Measurements from ENCODE around the gene CEP350.
"Not testable (repeated sequence)": the region's sequence is repeated elsewhere in the genome, so short reads cannot be mapped to it uniquely, and the experiment has no call there.

Gene CEP350

DNA sequence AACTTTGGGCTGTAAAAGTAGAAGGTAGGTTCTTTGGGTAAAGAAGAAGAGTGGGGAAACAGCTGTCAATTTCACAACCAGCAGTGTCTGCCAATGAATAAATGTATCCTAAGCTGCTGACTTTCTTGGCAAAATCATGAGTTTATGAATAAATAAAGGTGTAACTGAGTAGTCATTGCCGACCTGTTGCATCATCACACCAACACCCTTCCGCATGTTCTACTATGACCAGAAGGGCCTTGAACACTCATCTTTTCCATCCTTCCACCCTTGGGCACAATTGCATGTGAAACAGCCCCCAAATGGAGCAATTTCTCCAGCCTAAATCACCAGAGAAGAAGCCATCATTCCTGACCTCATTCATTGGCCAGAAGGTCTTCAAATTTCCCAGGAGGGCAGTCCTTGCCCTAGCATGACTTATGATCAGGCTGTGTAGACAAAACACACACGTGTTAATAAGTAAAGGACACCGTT is 168.9 kb downstream of the CEP350 start:
- no peak for DNase-seq

DNA sequence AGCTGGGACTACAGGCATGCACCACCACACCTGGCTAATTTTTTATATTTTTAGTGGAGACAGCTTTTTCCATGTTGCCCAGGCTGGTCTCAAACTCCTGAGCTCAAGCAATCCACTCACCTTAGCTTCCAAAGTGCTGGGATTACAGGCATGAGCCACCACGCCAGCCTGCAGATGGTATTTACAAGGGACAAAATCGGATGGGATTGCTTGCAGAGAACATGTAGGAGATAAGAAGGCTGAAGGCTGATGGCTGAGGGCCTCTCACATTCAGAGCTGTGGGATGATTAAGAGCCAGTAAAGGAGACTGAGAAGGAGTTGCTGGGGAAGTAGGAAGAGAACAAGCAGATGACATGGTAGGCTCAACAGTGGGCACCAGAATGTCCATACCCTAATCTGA is 176.0 kb downstream of the CEP350 start:
- no peak for DNase-seq

DNA sequence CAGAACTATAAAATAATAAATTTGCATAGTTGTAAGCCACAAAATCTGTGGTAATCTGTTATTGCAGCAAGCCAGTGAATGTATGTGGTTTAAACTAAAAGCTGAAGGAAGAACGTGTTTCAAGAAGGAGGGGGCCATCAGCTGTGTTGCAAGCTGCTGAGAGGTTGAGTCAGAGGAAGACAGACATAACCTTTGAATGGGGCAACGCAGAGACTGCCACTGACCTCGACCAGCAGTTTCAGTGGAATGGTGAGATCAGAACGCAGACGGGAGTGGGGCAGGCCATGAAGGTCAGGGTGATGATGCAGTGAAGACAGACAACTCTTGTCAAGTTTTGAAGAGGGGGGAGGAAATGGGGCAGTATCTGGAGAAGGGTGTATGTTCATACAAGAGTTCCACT is 176.9 kb downstream of the CEP350 start:
- DNase-seq = no peak

DNA sequence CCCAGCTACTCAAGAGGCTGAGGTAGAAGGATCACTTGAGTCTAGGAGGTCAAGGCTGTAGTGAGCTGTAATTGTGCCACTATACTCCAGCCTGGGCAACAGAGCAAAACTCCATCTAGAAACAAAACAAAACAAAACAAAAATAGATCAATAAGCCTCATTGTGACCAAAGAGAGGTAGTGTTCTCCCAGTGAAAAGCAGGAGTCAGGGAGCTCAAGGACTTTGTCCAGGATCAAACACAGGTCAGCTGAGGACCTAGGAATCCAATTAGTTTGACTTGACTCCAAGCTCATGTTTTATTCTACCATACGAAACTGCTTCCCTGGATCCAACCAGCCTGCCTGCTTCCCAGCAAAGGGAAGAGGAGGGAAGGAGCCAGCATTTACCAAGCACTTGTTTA is 178.6 kb downstream of the CEP350 start:
- no peak for DNase-seq

DNA sequence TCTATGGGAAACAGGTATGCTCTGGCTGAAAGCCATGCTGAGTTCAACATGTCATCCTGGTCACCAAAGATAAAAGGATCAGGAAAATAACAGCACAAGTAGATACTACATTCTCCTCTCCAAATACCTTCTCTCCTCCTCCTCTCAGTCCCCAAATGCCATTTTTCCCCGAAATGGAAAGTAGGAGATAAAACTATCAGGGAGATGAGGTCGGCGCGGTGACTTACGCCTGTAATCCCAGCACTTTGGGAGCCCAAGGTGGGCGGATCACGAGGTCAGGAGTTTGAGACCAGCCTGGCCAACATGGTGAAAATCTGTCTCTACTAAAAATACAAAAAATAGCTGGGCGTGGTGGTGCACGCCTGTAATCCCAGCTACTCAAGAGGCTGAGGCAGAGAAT is 179.1 kb downstream of the CEP350 start:
- DNase-seq = not testable (repeated sequence)

DNA sequence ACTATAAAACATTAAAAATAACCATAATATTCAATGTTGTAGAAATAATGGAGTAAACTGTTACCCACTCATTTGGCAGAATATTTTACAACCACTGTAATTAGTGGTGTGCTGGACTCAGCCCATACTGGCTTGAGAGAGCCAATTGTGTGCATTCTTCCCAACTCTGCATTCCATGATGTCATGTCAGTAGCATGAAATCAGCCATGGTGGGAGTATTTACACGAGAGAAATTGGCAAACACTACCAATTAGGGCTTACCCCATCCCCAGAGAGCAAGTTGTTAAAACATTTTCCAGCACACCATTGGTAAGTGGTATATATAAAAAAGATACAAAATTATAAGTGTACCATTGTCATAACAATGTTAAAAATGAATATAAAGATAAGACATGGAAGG is 180.9 kb downstream of the CEP350 start:
- DNase-seq = no peak

DNA sequence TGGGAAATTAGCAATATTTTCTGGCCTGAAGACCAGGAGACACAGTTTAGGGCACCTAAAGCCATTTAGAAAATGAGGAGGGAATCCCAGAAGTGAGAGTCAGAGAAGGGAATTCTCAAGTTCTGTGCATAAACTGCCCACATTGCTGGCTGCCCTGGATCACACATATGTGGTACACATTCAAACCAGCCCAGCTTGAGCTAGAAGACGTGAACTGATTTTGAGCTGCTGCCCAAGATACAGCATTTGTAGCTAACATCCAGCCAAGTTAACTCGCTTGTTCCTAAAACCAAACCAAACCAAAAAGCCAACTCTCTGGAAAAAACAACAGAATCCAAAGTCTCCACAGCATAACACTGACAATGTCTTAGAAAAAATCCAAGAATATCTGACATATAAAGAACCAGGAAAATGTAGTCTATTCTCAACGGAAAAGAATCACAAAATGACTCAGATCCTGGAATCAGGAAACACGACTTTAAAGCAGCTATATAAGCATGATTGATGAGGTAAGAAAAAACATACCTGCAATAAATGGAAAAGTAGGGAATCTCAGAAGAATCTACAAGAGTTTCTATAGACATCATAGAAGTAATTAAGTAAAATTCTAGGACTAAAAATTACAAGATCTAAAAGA is 181.8 kb downstream of the CEP350 start:
- DNase-seq = no peak

DNA sequence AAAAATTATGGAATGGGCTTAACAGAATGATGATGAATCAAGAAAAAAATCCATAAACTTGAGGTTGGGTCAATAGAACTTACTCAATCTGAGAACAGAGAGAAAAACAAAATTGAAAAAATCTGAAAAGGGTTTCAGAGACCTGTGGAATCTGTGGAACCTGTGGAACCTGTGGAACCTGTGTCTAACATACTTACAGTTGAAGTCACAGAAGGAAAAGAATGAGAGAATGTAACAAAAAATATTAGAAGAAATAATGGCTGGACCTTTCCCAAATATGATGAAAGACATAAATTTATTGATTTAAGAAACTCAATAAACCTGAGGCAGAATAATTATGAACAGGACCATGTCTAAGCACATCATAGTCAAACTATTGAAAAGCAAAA is 182.4 kb downstream of the CEP350 start:
- DNase-seq = no peak

DNA sequence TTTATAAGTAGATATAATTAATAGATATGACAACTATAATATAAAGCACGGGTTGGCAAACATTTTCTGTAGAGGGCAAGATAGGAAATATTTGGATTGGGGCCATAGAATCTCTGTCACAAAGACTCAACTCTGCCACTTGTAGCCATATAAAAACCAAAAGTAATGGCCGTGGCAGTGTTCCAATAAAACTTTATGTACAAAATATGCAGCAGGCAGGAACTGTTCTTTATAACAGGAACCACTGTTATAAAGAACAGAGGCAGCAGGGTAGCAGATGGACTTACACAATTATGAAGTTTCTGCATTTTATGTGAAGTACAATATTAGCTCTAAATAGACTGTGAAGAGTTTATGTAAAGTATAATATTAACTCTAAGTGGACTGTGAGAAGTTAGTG is 183.2 kb downstream of the CEP350 start:
- DNase-seq = no peak

DNA sequence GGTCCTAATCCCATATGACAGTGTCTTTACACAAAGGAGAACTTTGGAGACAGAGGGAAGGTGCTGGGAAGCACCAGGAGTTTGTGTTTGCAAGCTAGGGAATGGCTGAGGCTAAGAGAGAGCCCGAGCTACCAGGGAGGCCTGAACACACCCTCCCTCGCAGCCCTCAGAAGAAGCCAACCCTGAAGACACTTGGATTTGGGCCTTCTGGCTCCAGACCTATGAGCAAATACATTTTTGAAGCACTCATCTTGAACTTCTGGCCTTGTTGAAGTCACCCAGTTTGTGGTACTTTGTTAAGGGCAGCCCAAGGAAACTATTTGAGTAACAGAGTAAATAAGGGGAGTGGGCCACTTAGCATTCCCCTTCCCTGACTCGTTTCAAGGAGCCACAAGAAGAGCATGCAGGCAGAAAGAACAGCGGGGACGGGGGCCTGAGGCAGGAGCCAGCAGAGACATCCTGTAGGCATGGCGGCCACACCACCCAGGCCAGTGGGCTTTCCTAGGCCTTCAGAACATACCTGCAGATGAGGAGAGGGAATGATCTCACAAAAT is 186.8 kb downstream of the CEP350 start:
- no peak for DNase-seq

DNA sequence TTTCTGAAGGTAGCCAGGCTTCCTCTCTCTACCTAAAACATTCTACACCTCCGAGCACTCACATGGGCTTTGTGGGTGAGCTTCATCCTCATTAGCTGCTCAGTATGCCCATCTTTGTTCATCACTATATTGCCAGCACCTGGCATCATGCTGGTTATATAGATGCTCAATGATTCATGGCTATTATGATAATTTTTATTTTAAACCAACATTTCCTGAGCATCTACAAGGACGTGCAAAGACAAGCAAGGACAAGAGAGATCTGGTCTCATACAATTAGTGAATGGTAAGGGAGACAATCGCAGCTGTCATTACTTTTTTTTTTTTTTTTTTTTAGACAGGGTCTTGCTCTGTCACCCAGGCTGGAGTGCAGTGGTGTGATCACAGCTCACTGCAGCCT is 188.7 kb downstream of the CEP350 start:
- DNase-seq = no peak

DNA sequence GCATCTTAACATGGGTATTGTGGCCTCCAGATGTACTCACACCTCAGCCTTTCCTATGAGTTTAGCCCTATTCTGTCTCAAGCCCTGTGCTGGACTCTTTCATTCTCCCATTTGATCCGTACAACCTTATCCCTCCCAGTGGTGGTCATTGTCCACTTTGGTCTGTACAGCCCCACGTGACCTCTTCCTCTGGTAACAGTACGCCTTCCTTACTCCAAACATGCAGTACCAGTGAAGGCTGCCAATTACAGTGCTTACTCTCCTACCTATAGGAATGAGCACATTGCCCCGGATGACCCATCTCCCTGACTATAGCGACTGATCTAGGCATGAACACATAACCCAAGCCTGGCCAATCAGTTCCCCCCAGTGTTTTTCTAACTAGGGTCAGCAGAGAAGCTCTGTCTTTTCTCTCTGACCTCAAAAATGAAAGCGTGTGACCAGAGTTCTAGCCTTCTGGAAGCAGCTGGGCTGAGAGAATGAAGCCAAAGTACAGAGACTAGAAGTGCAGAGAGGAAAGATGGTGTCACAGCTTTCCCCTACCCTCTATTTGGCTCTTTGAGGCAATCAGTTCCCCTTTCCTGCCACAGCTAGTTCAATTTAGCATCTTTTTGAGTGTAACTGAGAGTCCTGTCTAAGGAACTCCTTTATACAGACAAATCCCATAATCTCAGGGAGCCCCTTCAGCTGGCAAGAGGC is 190.2 kb downstream of the CEP350 start:
- DNase-seq = no peak

DNA sequence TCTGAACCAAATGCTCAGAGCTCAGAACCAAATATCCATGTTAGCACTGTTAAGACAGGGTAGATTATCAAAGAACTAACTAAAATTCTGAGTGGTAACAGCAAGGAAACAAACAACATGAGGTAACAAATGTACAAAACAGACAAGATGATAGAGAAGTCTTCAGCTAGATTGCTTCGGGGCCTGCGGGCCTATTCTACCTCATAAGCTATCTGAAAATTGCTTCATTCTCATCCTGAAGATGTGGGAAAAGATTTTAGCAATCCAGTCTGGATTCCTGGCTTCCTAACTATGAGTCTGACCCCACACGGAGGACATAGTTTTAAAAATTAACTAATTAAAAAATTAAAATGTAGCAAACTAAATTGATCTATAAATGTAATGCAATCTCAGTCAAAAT is 190.8 kb downstream of the CEP350 start:
- DNase-seq = no peak

DNA sequence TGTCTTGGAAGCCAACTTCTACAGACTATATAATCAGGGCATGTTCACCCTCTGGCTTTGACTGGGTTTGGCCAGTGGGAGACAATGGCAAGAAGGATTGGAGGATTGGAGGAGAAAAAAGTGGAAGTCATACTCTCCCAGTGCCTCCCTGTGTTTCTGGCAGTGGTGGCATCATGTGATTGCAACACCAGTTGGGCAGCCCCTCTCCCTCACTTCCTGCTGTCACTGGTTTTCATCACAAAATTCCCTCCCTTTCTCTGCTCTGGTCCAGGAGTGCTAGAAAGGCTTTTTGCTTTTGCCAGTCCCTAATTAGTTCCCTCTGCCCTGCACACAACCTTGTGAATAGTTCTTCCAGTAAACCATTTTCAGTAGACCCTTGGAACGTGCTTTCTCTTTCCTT is 196.4 kb downstream of the CEP350 start:
- DNase-seq = no peak

DNA sequence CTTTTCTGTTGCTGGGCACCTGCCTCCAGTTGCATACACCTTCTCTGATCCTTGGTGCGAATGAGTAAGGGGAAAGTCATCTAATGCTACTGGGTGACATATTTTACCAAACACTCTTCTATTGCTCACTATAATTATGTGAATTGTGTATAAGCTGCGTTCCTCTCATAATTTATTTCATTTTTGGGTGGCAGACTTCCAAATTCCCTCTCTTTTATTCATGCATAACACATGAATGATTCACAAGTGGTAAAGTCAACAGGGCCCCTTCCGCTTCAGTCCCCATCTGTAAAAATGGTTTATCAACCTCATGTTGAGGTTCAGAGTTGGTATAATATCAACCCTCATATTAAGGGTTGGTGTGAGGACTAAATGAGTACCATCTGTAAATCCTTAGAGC is 196.9 kb downstream of the CEP350 start:
- DNase-seq = no peak

DNA sequence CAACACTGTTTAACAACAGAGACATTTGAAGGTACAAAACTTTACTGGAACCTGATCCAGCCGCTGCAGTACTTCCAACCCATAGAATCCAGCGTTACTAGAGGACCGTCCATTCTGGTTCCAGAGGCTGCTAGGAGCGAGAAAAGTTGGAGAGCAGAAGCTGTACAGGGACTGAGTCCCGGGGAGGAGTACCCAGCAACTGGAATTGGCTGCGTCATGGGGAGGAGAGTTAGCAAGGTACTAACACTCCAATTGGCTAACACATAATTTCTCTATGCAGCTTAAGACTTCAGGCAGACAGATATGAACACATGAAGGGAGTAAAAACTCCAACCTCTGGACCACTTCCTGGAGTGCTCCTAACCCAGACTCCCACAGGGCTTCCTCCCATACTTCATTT is 198.0 kb downstream of the CEP350 start:
- no peak for DNase-seq

DNA sequence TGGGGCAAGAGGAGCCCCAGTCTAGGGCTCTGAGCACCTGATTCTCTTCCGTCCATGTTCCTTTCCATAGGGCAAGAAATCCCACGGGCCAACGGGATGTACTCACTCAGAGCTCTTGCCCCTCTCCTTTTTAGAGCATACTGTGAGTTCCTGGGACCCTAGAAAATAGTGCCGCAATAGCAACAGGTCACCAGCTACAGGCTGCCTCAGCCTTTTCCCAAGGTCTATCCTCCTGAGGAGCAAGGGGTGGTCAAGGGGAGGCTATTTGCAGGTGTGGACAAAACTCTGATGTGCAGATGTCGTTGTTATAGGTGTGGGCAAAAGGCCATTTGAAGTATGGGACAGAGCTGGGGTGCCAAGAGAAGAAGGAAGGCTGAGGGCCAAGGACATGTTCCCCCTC is 198.4 kb downstream of the CEP350 start:
- no peak for DNase-seq

DNA sequence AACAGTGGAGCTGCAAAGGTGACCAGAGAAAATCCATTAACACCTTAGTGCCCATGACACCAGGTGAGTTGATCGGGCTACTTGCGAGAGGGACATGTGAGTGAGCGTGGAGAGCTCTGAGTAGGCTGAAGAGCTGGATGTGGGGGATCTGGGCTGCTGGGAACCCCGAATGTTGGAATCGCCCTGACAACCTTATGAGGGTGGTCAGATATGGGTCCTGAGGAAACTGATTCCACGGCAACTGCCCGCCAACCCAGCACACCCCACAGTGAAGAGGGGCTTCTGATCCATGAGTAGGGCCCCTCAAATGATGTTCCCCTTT is 199.4 kb downstream of the CEP350 start:
- DNase-seq = no peak

DNA sequence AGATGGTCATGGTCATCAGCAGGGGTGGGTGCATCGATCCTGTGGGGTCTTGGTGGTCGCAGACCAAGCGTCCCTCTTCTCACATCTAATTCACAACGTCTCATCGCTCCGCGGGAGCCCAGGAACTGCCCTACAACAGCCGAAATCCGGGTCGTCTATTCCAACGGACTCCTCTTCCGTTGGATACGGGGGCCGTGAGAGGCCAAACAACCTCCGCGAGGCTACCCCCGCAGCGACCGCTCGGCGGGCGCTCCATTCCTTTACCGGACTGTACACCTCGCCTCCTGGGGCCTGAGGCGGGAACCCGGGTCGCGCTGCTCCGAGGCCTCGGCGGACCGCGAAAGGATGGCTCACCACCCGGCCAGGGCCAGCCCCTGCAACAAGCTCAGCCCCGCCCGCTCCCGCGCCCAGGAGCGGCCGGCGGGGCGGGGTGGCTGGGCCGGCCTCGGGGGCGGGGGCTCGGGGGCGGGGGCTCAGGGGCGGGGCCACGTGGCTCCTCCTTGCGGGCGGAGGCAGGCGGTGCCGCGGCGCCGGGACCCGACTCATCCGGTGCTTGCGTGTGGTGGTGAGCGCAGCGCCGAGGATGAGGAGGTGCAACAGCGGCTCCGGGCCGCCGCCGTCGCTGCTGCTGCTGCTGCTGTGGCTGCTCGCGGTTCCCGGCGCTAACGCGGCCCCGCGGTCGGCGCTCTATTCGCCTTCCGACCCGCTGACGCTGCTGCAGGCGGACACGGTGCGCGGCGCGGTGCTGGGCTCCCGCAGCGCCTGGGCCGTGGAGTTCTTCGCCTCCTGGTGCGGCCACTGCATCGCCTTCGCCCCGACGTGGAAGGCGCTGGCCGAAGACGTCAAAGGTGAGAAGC is 199.9 kb downstream of the CEP350 start, which contains the start of gene QSOX1:
QSOX1 (plus strand) TSS at position 545 of the 857 bp plus-strand sequence; CDS start at position 584, 39 bp downstream.
- peak; percentile 79 to 88 (median 86) for DNase-seq

DNA sequence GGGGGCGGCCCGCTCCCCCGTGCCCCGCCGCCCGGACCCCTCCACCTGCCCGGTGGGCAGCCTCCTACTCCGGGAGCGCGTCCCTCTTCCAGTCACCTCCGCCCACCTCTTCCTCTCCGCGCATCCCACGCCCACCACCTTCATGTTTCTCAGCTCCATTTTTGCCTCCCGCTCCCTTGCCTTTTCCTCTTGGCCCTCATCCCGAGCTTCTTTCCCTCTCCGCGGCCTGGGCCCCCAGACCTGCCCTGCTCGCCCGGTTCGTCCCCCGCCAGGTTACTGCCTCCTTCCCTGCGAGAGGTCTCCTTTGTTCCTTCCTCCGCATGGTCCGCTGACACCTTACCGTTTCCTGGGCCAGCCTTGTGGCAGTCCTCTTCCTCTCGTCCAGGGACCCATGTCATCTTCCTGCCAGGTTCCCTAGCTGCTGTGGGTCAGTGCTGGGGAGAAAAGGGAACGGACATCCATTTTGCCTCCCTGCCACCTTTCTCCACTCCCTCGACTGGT is 200.6 kb downstream of the CEP350 start:
- DNase-seq = no peak

DNA sequence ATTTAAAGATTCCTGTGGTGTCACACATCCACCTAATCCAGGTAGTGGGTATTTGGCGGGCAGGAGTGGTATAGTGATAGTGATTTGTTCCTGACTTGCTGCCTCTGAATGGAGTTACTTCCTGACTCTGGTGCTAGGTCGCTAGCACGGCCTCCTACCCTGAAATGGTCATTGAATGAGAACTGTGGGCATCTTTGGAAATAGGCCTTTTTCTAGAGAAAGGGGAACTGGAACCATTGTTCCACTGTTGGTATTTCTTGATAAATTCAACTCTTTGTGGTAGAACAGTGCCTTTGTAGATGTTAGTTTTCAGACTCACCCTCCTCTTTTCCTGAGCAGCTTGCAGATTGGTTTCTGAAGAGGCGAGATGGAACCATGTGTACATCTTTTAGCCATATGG is 201.6 kb downstream of the CEP350 start:
- no peak for DNase-seq

DNA sequence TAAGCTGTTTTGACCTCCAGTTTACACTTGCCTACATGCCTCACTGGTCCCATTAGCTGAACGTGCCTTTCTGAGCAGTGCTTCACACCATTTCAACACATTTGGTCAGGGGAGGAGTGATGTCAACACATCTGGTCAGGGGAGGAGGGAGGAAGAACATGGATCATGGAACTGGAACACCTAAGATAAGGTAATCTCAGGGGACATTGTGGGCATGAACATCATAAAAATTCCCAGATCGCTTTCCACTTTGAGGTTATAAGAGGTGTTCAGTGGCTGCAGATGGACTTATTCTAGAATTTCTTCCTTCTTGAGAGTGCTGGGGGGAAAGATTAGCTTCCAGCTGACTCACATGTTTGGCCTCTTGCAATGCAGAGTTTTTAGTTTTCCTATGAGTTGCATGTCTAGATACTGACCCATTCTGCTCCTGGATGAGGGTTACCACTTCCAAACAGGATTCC is 202.1 kb downstream of the CEP350 start:
- DNase-seq = no peak

DNA sequence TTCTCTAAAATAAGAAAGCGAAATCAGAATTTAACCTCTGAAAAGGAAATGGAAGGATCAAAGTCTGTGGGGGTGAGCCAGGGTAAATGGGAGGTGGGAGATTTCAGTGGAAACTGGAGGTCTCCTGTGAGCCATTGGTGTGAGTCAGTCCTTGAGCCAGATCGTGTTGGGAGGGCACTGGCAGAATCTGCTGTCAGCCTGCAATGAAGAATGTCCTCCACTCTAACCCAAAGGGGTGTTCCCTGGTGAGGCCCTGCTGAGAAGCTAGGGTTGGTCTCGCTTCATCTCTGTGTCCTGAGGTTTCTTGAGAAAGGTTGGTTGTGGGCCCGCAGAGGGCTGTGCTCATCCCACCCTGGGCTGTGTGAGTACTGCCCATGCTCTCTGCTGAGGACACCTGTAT is 202.5 kb downstream of the CEP350 start:
- no peak for DNase-seq
